COLO829 (cell line): ENCODE results near the gene HOXD9.

Experiments
- DNase-seq: peaks from one replicate; pipeline ENCODE4 v3.0.0; 2012; ENCODE audit warnings: low spot score

The HOXD9 gene

GRCh38 chr2:176122683-176123410 is at the start of gene HOXD9:
HOXD9 (plus strand) TSS chr2:176122719; CDS start chr2:176122769, 50 bp downstream.
- peak; percentile 63 for DNase-seq

GRCh38 chr2:176072951-176073904 is 49.3 kb upstream of the HOXD9 start:
- DNase-seq: no peak

- DNase-seq: no peak
Observed at GRCh38 chr2:176074919-176075425, 47.5 kb upstream of the HOXD9 start.

- no peak for DNase-seq
Observed at GRCh38 chr2:176075481-176075880, 47.0 kb upstream of the HOXD9 start.

DNA sequence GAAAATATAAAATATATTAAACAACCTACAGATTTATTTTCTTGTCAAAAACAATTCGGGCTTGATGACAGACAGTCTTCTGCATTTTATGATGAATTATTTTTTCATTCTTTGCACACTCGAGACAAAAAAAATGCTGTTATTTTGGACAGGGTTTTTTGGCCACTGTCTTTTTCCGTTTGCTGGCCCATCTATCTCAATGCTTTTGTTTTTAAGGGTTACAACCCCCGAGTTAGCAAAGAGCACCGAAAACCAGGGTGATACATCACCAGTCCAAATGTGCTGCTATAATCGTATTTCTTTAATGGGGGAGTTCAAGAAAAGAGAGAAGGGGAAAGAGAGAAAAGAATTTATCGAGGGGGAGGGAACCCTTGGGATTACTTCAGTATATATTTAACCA is 46.5 kb upstream of the HOXD9 start:
- no peak for DNase-seq

- DNase-seq: no peak
Observed at GRCh38 chr2:176076796-176077195, 45.7 kb upstream of the HOXD9 start.

- DNase-seq: no peak
Observed at GRCh38 chr2:176078541-176079284, 43.8 kb upstream of the HOXD9 start.

- no peak for DNase-seq
Observed at GRCh38 chr2:176079285-176079830, 43.2 kb upstream of the HOXD9 start.

DNA sequence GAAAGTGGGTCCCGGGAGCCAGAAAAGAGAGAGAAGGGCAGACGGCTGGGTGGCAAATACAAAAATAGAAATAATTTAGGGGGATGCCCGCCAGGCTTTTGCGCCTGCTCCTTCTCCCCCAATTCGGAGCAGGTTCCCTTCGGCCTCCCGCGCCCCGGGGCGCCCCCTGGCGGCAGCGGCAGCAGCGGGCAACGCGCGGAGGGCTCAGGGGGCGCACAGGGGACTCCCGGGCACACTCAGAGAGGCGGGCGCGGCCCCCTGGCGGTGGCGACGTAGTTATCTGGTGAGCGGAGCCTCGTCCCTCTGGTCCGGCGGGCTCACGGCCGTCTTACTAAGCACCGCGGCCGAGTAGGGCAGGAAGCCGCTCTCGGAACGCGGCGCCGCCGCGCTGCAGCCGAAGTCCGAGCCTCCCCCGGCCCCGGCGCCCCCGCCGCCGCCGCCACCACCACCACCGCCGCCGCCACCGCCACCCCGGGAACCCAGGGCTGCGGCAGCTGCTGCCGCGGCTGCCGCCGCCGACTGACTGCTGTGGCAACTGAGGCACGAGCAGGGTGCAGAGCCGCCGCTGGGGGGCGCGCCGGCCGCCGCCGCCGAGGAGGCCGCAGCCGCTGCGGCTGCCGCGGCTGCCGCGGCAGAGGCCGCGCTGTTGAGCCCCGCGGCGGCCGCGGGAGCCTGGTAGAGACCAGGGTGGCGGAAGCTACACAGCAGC is 42.5 kb upstream of the HOXD9 start:
- DNase-seq: peak; percentile 83

GRCh38 chr2:176080540-176081375 is 41.8 kb upstream of the HOXD9 start:
- no peak for DNase-seq

DNA sequence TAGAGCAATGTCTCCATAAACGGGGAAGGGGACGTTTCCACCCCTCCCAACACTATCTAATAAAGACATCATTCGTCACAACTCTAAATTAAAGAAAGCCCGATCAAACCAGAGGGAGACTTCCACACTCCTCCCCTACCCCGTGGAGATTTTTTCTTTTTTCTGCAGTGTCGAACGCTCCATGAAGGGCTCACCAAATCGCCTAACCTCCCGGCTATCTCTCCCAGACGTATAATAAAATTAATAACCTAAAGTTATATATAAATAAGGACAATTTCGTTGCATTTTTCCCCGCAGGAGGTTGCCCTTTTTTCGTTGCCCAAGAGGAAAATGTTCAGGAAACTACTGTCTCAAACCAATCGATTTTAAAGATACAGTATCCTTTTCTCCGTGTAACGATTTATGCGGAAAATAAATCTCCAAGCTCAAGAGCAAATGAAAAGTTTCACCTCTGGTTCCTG is 41.1 kb upstream of the HOXD9 start:
- DNase-seq: no peak

DNA sequence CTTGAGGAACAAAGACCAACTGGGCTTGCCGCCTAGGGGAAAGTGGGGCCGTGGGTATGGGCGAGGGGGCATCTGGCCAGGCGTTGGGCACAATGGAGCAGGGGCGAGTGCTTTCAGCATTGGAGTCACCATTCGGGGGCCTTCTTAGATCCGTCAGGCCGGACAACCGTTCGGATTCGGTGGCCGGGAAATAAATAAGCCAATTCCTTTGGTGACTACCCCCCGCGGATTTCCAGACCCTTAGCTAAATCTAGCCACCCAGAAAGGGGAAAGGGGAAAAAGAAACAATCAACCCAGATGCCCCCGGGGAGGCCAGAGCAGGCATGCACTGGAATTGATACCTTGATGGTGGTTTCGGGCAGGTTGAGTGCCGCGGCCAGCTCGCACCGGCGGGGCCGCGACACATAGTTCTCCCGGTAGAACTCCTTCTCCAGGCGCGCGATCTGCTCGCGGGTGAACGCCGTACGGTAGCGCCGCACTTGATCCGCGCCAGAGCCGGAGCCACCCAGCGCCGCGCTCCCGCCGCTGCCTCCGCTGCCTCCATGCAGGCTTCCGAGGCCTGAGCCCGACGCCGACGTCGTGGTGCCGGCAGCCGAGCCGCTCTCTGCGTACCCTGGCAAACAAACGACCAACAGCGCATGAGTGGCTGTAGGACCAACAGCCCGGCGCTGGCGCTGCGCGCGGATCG is 40.5 kb upstream of the HOXD9 start:
- no peak for DNase-seq

DNA sequence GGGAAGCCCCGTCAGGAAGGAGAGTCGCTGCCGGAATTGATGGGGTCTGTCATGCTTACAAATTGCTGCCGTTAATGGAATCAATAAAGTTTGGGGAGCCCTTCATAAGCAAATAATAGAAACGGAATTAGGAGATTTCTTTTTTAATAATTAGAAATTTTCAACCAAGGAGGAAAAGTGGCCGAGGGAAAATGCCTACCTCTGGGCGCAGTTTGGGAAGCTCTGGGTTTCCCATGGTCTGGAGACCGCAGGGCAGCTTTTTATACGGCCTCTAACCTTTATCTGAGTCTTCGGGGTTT is 40.0 kb upstream of the HOXD9 start:
- no peak for DNase-seq

- DNase-seq: no peak
Observed at GRCh38 chr2:176082824-176083751, 39.4 kb upstream of the HOXD9 start.

GRCh38 chr2:176083796-176084261 is 38.7 kb upstream of the HOXD9 start, which contains the start of gene EVX2:
EVX2 (minus strand) TSS chr2:176083962; CDS start chr2:176083776, 186 bp downstream.
- no peak for DNase-seq

GRCh38 chr2:176084611-176085119 is 37.9 kb upstream of the HOXD9 start:
- no peak for DNase-seq

- DNase-seq: no peak
Observed at GRCh38 chr2:176085120-176085788, 37.3 kb upstream of the HOXD9 start.
